ENCODE results near the gene FEM1C.

GRCh38 chr5:115555084-115555633, 10.6 kb upstream of the FEM1C start:
- TF ChIP-seq, protein P1, sequence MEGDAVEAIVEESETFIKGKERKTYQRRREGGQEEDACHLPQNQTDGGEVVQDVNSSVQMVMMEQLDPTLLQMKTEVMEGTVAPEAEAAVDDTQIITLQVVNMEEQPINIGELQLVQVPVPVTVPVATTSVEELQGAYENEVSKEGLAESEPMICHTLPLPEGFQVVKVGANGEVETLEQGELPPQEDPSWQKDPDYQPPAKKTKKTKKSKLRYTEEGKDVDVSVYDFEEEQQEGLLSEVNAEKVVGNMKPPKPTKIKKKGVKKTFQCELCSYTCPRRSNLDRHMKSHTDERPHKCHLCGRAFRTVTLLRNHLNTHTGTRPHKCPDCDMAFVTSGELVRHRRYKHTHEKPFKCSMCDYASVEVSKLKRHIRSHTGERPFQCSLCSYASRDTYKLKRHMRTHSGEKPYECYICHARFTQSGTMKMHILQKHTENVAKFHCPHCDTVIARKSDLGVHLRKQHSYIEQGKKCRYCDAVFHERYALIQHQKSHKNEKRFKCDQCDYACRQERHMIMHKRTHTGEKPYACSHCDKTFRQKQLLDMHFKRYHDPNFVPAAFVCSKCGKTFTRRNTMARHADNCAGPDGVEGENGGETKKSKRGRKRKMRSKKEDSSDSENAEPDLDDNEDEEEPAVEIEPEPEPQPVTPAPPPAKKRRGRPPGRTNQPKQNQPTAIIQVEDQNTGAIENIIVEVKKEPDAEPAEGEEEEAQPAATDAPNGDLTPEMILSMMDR (IDR thresholded peaks at IDR 0.05) = no peak
- TF ChIP-seq POLR2A (IDR thresholded peaks at IDR 0.05) = no peak
